H9 (cell line): ENCODE data around the gene ANO6. TPM values are rescaled to one million over a fixed set of nuclear protein-coding genes. Genes with fewer than 3 reads are reported as not detected.

ENCODE experiments used
- DNase-seq: peaks from one replicate; pipeline ENCODE4 v3.0.0-alpha.2; 2017
- H2AFZ ChIP-seq: one replicate; pipeline ENCODE4 v1.6.1; 2013; ENCODE audit warnings: mild to moderate bottlenecking, low read length, control low read depth, moderate library complexity
- H2AK5ac ChIP-seq: 2 replicates; pipeline ENCODE4 v1.6.1; 2013; ENCODE audit warnings: low read length, control low read depth, mixed read lengths; ENCODE audit not compliant: insufficient read length
- H2BK120ac ChIP-seq: one replicate; pipeline ENCODE4 v1.6.1; 2013; ENCODE audit warnings: low read depth, mild to moderate bottlenecking, low read length, control low read depth, inconsistent platforms; ENCODE audit not compliant: poor library complexity, severe bottlenecking
- H2BK12ac ChIP-seq: 2 replicates; pipeline ENCODE4 v1.6.1; 2013; ENCODE audit warnings: low read length, control low read depth, mixed read lengths, low read depth; ENCODE audit not compliant: insufficient read length
- H2BK15ac ChIP-seq: 2 replicates; pipeline ENCODE4 v1.6.1; 2013; ENCODE audit warnings: low read depth, low read length, control low read depth
- H2BK20ac ChIP-seq: one replicate; pipeline ENCODE4 v1.6.1; 2013; ENCODE audit warnings: low read depth, mild to moderate bottlenecking, low read length, control low read depth, inconsistent platforms; ENCODE audit not compliant: poor library complexity, severe bottlenecking
- H2BK5ac ChIP-seq: 2 replicates; pipeline ENCODE4 v1.6.1; 2013; ENCODE audit warnings: low read length, control low read depth, mixed read lengths; ENCODE audit not compliant: insufficient read length
- H3K14ac ChIP-seq: 2 replicates; pipeline ENCODE4 v1.6.1; 2013; ENCODE audit warnings: low read length, control low read depth; ENCODE audit not compliant: insufficient read depth
- H3K18ac ChIP-seq: 2 replicates; pipeline ENCODE4 v1.6.1; 2013; ENCODE audit warnings: low read depth, mild to moderate bottlenecking, mixed read lengths, low read length, control low read depth; ENCODE audit not compliant: insufficient read length
- H3K23ac ChIP-seq: 2 replicates; pipeline ENCODE4 v1.6.1; 2013; ENCODE audit warnings: low read length, control low read depth, mixed read lengths, low read depth; ENCODE audit not compliant: insufficient read length
- H3K23me2 ChIP-seq: 2 replicates; pipeline ENCODE4 v1.6.1; 2013; ENCODE audit warnings: low read depth, mild to moderate bottlenecking, mixed read lengths, low read length, control low read depth; ENCODE audit not compliant: insufficient read length, poor library complexity, severe bottlenecking
- H3K27ac ChIP-seq: 2 replicates; pipeline ENCODE4 v1.5.1; 2013; ENCODE audit warnings: low read length, control low read depth, mixed read lengths, low read depth; ENCODE audit not compliant: insufficient read length
- H3K27me3 ChIP-seq: 2 replicates; pipeline ENCODE4 v1.6.1; 2013; ENCODE audit warnings: low read length, control low read depth, inconsistent platforms; ENCODE audit not compliant: insufficient read depth
- H3K4ac ChIP-seq: 2 replicates; pipeline ENCODE4 v1.6.1; 2013; ENCODE audit warnings: low read depth, mild to moderate bottlenecking, control low read depth, inconsistent platforms, low read length, moderate library complexity
- H3K4me1 ChIP-seq: 2 replicates; pipeline ENCODE4 v1.6.1; 2013; ENCODE audit warnings: low read length, control low read depth, inconsistent platforms; ENCODE audit not compliant: insufficient read depth
- H3K4me2 ChIP-seq: 2 replicates; pipeline ENCODE4 v1.6.1; 2013; ENCODE audit warnings: low read length, control low read depth, mixed read lengths; ENCODE audit not compliant: insufficient read length, insufficient read depth
- H3K56ac ChIP-seq: 2 replicates; pipeline ENCODE4 v1.6.1; 2013; ENCODE audit warnings: low read depth, mild to moderate bottlenecking, mixed read lengths, low read length, control low read depth; ENCODE audit not compliant: insufficient read length
- H3K79me1 ChIP-seq: 2 replicates; pipeline ENCODE4 v1.6.1; 2013; ENCODE audit warnings: low read depth, mild to moderate bottlenecking, moderate library complexity, low read length, control low read depth, inconsistent platforms; ENCODE audit not compliant: insufficient read depth, poor library complexity, severe bottlenecking
- H3K79me2 ChIP-seq: 2 replicates; pipeline ENCODE4 v1.6.1; 2013; ENCODE audit warnings: low read length, control low read depth, inconsistent platforms; ENCODE audit not compliant: insufficient read depth
- H3K9ac ChIP-seq: 2 replicates; pipeline ENCODE4 v1.6.1; 2013; ENCODE audit warnings: low read length, control low read depth, mixed read lengths; ENCODE audit not compliant: insufficient read length; ENCODE audit errors: extremely low read depth
- H3K9me3 ChIP-seq: one replicate; pipeline ENCODE4 v1.6.1; 2013; ENCODE audit warnings: low read depth, low read length, inconsistent platforms; ENCODE audit not compliant: control insufficient read depth
- H3T11ph ChIP-seq: one replicate; pipeline ENCODE4 v1.6.1; 2013; ENCODE audit warnings: mild to moderate bottlenecking, low read length, control low read depth, inconsistent platforms
- H4K20me1 ChIP-seq: one replicate; pipeline ENCODE4 v1.6.1; 2013; ENCODE audit not compliant: control insufficient read depth, insufficient read length, insufficient read depth
- H4K5ac ChIP-seq: 2 replicates; pipeline ENCODE4 v1.6.1; 2013; ENCODE audit warnings: low read depth, mild to moderate bottlenecking, mixed read lengths, low read length, control low read depth; ENCODE audit not compliant: insufficient read length
- H4K8ac ChIP-seq: replicated peaks from 2 replicates; pipeline ENCODE4 v1.6.1; 2013; ENCODE audit warnings: low read length, control low read depth, mixed read lengths, low read depth; ENCODE audit not compliant: insufficient read length
- H4K91ac ChIP-seq: 2 replicates; pipeline ENCODE4 v1.6.1; 2013; ENCODE audit warnings: low read depth, mild to moderate bottlenecking, moderate library complexity, mixed read lengths, low read length, control low read depth; ENCODE audit not compliant: insufficient read length
- H3K27ac Mint-ChIP-seq, 3 experiments: 2 replicates in 2 of 3; 3 replicates in 1 of 3; pipeline ENCODE4 v1.8.0; 2020 to 2021; ENCODE audit warnings: mixed read lengths in 3 of 3, mild to moderate bottlenecking in 1 of 3, moderate library complexity in 1 of 3
- H3K27me3 Mint-ChIP-seq: 2 replicates; pipeline ENCODE4 v1.8.0; 2021; ENCODE audit warnings: low read depth, mild to moderate bottlenecking, moderate library complexity, mixed read lengths
- H3K36me3 Mint-ChIP-seq, 3 experiments: 2 replicates in 2 of 3; 3 replicates in 1 of 3; pipeline ENCODE4 v1.8.0; 2020 to 2021; ENCODE audit warnings: low read depth in 3 of 3, mixed read lengths in 3 of 3; ENCODE audit not compliant: insufficient read depth in 1 of 3
- H3K4me1 Mint-ChIP-seq, 2 experiments: 2 replicates each; pipeline ENCODE4 v1.8.0; 2020; ENCODE audit warnings: mixed read lengths in 2 of 2
- H3K4me3 Mint-ChIP-seq, 2 experiments: 2 replicates in 1 of 2; 3 replicates in 1 of 2; pipeline ENCODE4 v1.8.0; 2020 to 2021; ENCODE audit warnings: mild to moderate bottlenecking in 2 of 2, mixed read lengths in 2 of 2, moderate library complexity in 1 of 2
- H3K9me3 Mint-ChIP-seq, 2 experiments: 2 replicates in 1 of 2; 3 replicates in 1 of 2; pipeline ENCODE4 v1.8.0; 2020; ENCODE audit warnings: mild to moderate bottlenecking in 2 of 2, mixed read lengths in 2 of 2, moderate library complexity in 1 of 2
- WGBS: extraction: QIAGEN DNeasy Blood & Tissue Kit; methylation state at CpG from one replicate; pipeline ENCODE4 v1.1.7; 2013; ENCODE audit warnings: missing lambda C conversion rate, low lambda C conversion rate, mixed read lengths; ENCODE audit not compliant: insufficient read length; ENCODE audit errors: extremely low coverage; 5-methylcytosine and 5-hydroxymethylcytosine counted together
- total RNA-seq: library from RNA; stranded (reverse); gene quantifications from 2 replicates; pipeline ENCODE4 v1.2.1, GENCODE V29; 2021
- TF ChIP-seq, protein P1 (sequence below): fragments of 200-600 bp; sonication (generic); conservative IDR thresholded peaks from 3 replicates; pipeline ENCODE4 v1.8.0; 2021; ENCODE audit warnings: antibody characterized with exemption, mild to moderate bottlenecking

The ANO6 gene
- total RNA-seq, 1 experiment from 2014 or later: 24.3 TPM

DNA sequence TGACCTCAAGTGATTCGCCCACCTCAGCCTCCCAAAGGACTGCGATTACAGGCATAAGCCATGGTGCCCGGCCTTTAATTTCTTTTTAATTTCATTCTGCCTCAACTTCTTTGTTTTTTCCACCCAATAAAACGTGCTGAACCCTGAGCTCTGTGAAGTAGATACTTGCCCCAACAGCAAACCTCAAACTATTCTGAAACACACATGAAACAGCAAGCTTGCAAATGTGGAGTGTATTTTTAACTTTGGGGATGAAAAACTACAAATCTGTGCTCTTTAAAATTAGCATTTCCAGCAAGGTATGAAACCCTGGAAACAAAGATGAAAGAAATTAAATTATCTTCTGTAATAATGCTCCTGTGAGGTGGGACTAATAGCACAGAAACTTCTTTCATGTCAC is 246.6 kb downstream of the ANO6 start:
- no peak overlapping the region for H3K27ac ChIP-seq
- H4K5ac ChIP-seq: no peak overlapping the region
- Mint-ChIP-seq H3K27me3 (no peaks in the 10 kb centered on the region), H3K9me3 (no peaks in the 10 kb centered on the region; a peak in 1 of 5 replicates), H3K27ac (no peak overlapping the region), H3K36me3 (no peaks in the 10 kb centered on the region), H3K4me1 (peaks cover 5 to 7% of the 10 kb centered on the region in 2 experiments; a peak in 2 of 4 replicates), H3K4me3 (no peak overlapping the region)
- H4K8ac ChIP-seq: no peak overlapping the region
- no peak overlapping the region for H2BK15ac ChIP-seq
- H3K27me3 ChIP-seq: no peaks in the 10 kb centered on the region
- no peaks in the 10 kb centered on the region for H3K79me2 ChIP-seq
- no peak overlapping the region for H3K9ac ChIP-seq
- H3K9me3 ChIP-seq: no peaks in the 10 kb centered on the region
- H2BK120ac ChIP-seq: no peak overlapping the region
- whole genome bisulfite sequencing: no CpG with 5 or more reads among the region's 4 CpGs
- DNase-seq: no peak
- H3K23me2 ChIP-seq: no peaks in the 10 kb centered on the region
- no peak overlapping the region for H3K4ac ChIP-seq
- no peak overlapping the region for H3K23ac ChIP-seq
- H3K4me2 ChIP-seq: no peak overlapping the region
- no peak overlapping the region for H2AFZ ChIP-seq
- no peaks in the 10 kb centered on the region for H3K4me1 ChIP-seq
- H3K79me1 ChIP-seq: no peaks in the 10 kb centered on the region
- no peak overlapping the region for H3K18ac ChIP-seq
- no peak overlapping the region for H4K91ac ChIP-seq
- no peak overlapping the region for H2BK12ac ChIP-seq
- H2BK5ac ChIP-seq: no peak overlapping the region
- H3K56ac ChIP-seq: no peak overlapping the region
- no peaks in the 10 kb centered on the region for H4K20me1 ChIP-seq
- no peak overlapping the region for H2BK20ac ChIP-seq
- H3T11ph ChIP-seq: no peak overlapping the region
- TF ChIP-seq, protein P1, sequence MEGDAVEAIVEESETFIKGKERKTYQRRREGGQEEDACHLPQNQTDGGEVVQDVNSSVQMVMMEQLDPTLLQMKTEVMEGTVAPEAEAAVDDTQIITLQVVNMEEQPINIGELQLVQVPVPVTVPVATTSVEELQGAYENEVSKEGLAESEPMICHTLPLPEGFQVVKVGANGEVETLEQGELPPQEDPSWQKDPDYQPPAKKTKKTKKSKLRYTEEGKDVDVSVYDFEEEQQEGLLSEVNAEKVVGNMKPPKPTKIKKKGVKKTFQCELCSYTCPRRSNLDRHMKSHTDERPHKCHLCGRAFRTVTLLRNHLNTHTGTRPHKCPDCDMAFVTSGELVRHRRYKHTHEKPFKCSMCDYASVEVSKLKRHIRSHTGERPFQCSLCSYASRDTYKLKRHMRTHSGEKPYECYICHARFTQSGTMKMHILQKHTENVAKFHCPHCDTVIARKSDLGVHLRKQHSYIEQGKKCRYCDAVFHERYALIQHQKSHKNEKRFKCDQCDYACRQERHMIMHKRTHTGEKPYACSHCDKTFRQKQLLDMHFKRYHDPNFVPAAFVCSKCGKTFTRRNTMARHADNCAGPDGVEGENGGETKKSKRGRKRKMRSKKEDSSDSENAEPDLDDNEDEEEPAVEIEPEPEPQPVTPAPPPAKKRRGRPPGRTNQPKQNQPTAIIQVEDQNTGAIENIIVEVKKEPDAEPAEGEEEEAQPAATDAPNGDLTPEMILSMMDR: no peak
- no peak overlapping the region for H2AK5ac ChIP-seq
- H3K14ac ChIP-seq: no peak overlapping the region
